Neural progenitor cell (in vitro differentiated cells): ENCODE measurements around the gene MAST2. TPM values are rescaled to one million over a fixed set of nuclear protein-coding genes. Genes with fewer than 3 reads are reported as not detected.
A peak's percentile ranks its signal among the peaks of the same experiment; 100 is the strongest.

Experiments used
- DNase-seq: peaks from one replicate; pipeline ENCODE4 v3.0.0-alpha.2; 2016; ENCODE audit warnings: low spot score
- H2AFZ ChIP-seq: fragments of 200-600 bp; sonication (generic); replicated peaks from 2 replicates; pipeline ENCODE4 v1.6.1; 2016; ENCODE audit warnings: antibody characterized with exemption
- H3F3A ChIP-seq: fragments of 200-600 bp; sonication (generic); 2 replicates; pipeline ENCODE4 v1.6.1; 2016; ENCODE audit warnings: antibody characterized with exemption, low read depth
- H3K27ac ChIP-seq: fragments of 200-600 bp; sonication (generic); 2 replicates; pipeline ENCODE4 v1.5.1; 2016; ENCODE audit warnings: mild to moderate bottlenecking
- H3K27me3 ChIP-seq: fragments of 200-600 bp; sonication (generic); 2 replicates; pipeline ENCODE4 v1.6.1; 2016; ENCODE audit warnings: mild to moderate bottlenecking, moderate library complexity
- H3K36me3 ChIP-seq: fragments of 200-600 bp; sonication (generic); 2 replicates; pipeline ENCODE4 v1.5.1; 2016
- H3K4me1 ChIP-seq: fragments of 200-600 bp; sonication (generic); 2 replicates; pipeline ENCODE4 v1.6.1; 2016; ENCODE audit warnings: mixed run types
- H3K4me2 ChIP-seq: fragments of 200-600 bp; sonication (generic); 2 replicates; pipeline ENCODE4 v1.6.1; 2016
- H3K4me3 ChIP-seq: fragments of 200-600 bp; sonication (generic); 2 replicates; pipeline ENCODE4 v1.5.1; 2016
- H3K79me2 ChIP-seq: fragments of 200-600 bp; sonication (generic); 2 replicates; pipeline ENCODE4 v1.6.1; 2016; ENCODE audit warnings: low read depth
- H3K9ac ChIP-seq: fragments of 200-600 bp; sonication (generic); 2 replicates; pipeline ENCODE4 v1.6.1; 2016
- H3K9me3 ChIP-seq: fragments of 200-600 bp; sonication (generic); 2 replicates; pipeline ENCODE4 v1.5.1; 2016; ENCODE audit warnings: low read depth
- H4K20me1 ChIP-seq: fragments of 200-600 bp; sonication (generic); 2 replicates; pipeline ENCODE4 v1.6.1; 2016; ENCODE audit warnings: low read depth
- H3K27ac Mint-ChIP-seq: 3 replicates; pipeline ENCODE4 v1.8.0; 2021; ENCODE audit warnings: mixed read lengths
- H3K27me3 Mint-ChIP-seq: 2 replicates; pipeline ENCODE4 v1.8.0; 2022; ENCODE audit warnings: low read depth, mild to moderate bottlenecking, inconsistent platforms, moderate library complexity, mixed read lengths; ENCODE audit not compliant: insufficient read depth
- H3K36me3 Mint-ChIP-seq: 3 replicates; pipeline ENCODE4 v1.8.0; 2021; ENCODE audit warnings: mixed read lengths
- H3K4me1 Mint-ChIP-seq: 3 replicates; pipeline ENCODE4 v1.8.0; 2021; ENCODE audit warnings: mixed read lengths
- H3K4me3 Mint-ChIP-seq: 3 replicates; pipeline ENCODE4 v1.8.0; 2021; ENCODE audit warnings: mild to moderate bottlenecking, moderate library complexity, mixed read lengths
- H3K9me3 Mint-ChIP-seq: 3 replicates; pipeline ENCODE4 v1.8.0; 2020; ENCODE audit warnings: mixed read lengths
- CTCF ChIP-seq: fragments of 200-600 bp; sonication (generic); IDR thresholded peaks from 2 replicates; pipeline ENCODE4 v1.5.1; 2017; ENCODE audit warnings: antibody characterized with exemption, mild to moderate bottlenecking
- EZH2 ChIP-seq: fragments of 200-600 bp; sonication (generic); IDR thresholded peaks from 2 replicates; pipeline ENCODE4 v1.6.1; 2017; ENCODE audit warnings: antibody characterized with exemption, mild to moderate bottlenecking, moderate library complexity
- EZH2phosphoT487 ChIP-seq: fragments of 200-600 bp; sonication (generic); IDR thresholded peaks from 2 replicates; pipeline ENCODE4 v1.6.1; 2017; ENCODE audit warnings: antibody characterized with exemption
- total RNA-seq: library from RNA; depleted of rRNA; stranded (reverse); fragments of >200 nt; gene quantifications from 2 replicates; pipeline ENCODE4 v1.2.3, GENCODE V29; 2015; ENCODE audit warnings: low replicate concordance

Gene MAST2
- total RNA-seq, 1 donor from 2014 or later = 5.5 TPM

GRCh38 chr1:45846931-45847330, 43.5 kb downstream of the MAST2 start:
- Mint-ChIP-seq H3K4me3 (no peak overlapping the region), H3K36me3 (peaks cover 21% of the 10 kb centered on the region), H3K9me3 (peaks cover 14% of the 10 kb centered on the region), H3K27ac (no peak overlapping the region), H3K4me1 (no peaks in the 10 kb centered on the region), H3K27me3 (no peaks in the 10 kb centered on the region)
- Histone ChIP-seq H4K20me1 (no peaks in the 10 kb centered on the region), H3K79me2 (peaks cover 19% of the 10 kb centered on the region), H3K4me3 (no peak overlapping the region), H3K27ac (no peak overlapping the region), H3K36me3 (no peaks in the 10 kb centered on the region), H3K4me1 (peaks cover 8% of the 10 kb centered on the region), H3K27me3 (no peaks in the 10 kb centered on the region), H2AFZ (no peak overlapping the region), H3K9ac (no peak overlapping the region), H3K4me2 (no peak overlapping the region), H3K9me3 (peaks cover 9% of the 10 kb centered on the region), H3F3A (peaks cover 11% of the 10 kb centered on the region)
- TF ChIP-seq EZH2 (no peak), EZH2phosphoT487 (no peak), CTCF (no peak)
- DNase-seq = no peak

- H3K36me3 Mint-ChIP-seq = peaks cover 21% of the 10 kb centered on the region
- H3K4me3 Mint-ChIP-seq = no peak overlapping the region
These were observed 44.7 kb downstream of the MAST2 start for GRCh38 chr1:45848097-45848496.

DNA sequence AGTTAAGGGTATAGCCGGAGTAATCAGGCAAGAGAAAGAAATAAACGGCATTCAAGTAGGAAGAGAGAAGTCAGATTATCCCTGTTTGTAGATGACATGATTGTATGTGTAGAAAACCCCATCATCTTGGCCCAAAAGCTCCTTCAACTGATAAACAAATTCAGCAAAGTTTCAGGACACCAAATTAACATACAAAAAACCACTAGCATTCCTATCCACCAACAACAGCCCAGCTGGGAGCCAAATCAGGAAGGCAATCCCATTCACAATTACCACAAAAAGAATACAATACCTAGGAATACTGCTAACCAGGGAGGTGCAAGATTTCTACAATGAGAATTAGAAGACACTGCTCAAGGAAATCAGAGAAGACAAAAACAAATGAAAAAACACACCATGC, 45.3 kb downstream of the MAST2 start:
- TF ChIP-seq EZH2 (no peak), CTCF (no peak), EZH2phosphoT487 (no peak)
- peaks cover 21% of the 10 kb centered on the region for H3K79me2 ChIP-seq
- H2AFZ ChIP-seq = no peak overlapping the region
- Mint-ChIP-seq H3K27me3 (no peaks in the 10 kb centered on the region), H3K4me1 (no peaks in the 10 kb centered on the region), H3K27ac (no peak overlapping the region), H3K36me3 (peaks cover 21% of the 10 kb centered on the region), H3K4me3 (no peak overlapping the region), H3K9me3 (peaks cover 14% of the 10 kb centered on the region)
- H3K9me3 ChIP-seq = peaks cover 9% of the 10 kb centered on the region
- DNase-seq = peak; percentile 34
- no peaks in the 10 kb centered on the region for H3K36me3 ChIP-seq
- peak overlapping the region; percentile 43 for H3K27ac ChIP-seq
- no peak overlapping the region for H3K4me3 ChIP-seq
- H3K4me2 ChIP-seq = no peak overlapping the region
- peaks cover 8% of the 10 kb centered on the region for H3K4me1 ChIP-seq
- H4K20me1 ChIP-seq = no peaks in the 10 kb centered on the region
- H3K9ac ChIP-seq = no peak overlapping the region
- peaks cover 11% of the 10 kb centered on the region for H3F3A ChIP-seq
- H3K27me3 ChIP-seq = no peaks in the 10 kb centered on the region

More at GRCh38 chr1:45848097-45848496, 44.7 kb downstream of the MAST2 start:
- Mint-ChIP-seq H3K4me1 (no peaks in the 10 kb centered on the region), H3K9me3 (peaks cover 14% of the 10 kb centered on the region), H3K27ac (no peak overlapping the region), H3K27me3 (no peaks in the 10 kb centered on the region)
- H3F3A ChIP-seq = peaks cover 11% of the 10 kb centered on the region
- no peak for DNase-seq
- H3K36me3 ChIP-seq = no peaks in the 10 kb centered on the region
- no peak overlapping the region for H3K9ac ChIP-seq
- H3K27me3 ChIP-seq = no peaks in the 10 kb centered on the region
- no peak overlapping the region for H2AFZ ChIP-seq
- H3K4me2 ChIP-seq = no peak overlapping the region
- peaks cover 21% of the 10 kb centered on the region for H3K79me2 ChIP-seq
- TF ChIP-seq CTCF (no peak), EZH2phosphoT487 (no peak), EZH2 (no peak)
- peaks cover 9% of the 10 kb centered on the region for H3K9me3 ChIP-seq
- H4K20me1 ChIP-seq = no peaks in the 10 kb centered on the region
- H3K4me3 ChIP-seq = no peak overlapping the region
- H3K27ac ChIP-seq = no peak overlapping the region
- H3K4me1 ChIP-seq = peaks cover 8% of the 10 kb centered on the region
